ENCODE measurements around the gene ACY1. TPM values are rescaled to one million over a fixed set of nuclear protein-coding genes. Genes with fewer than 3 reads are reported as not detected.
A peak's percentile ranks its signal among the peaks of the same experiment; 100 is the strongest.

ACY1 gene
- total RNA-seq, 4 donors from 2014 or later, result 10.6 to 21.4 (median 19.5) TPM

- no peak for TF ChIP-seq EP300 (IDR thresholded peaks at IDR 0.05)
- no peak for TF ChIP-seq POLR2AphosphoS5 (IDR thresholded peaks at IDR 0.05)
- no peak for TF ChIP-seq POLR2A (IDR thresholded peaks at IDR 0.05)
- TF ChIP-seq, protein P1, sequence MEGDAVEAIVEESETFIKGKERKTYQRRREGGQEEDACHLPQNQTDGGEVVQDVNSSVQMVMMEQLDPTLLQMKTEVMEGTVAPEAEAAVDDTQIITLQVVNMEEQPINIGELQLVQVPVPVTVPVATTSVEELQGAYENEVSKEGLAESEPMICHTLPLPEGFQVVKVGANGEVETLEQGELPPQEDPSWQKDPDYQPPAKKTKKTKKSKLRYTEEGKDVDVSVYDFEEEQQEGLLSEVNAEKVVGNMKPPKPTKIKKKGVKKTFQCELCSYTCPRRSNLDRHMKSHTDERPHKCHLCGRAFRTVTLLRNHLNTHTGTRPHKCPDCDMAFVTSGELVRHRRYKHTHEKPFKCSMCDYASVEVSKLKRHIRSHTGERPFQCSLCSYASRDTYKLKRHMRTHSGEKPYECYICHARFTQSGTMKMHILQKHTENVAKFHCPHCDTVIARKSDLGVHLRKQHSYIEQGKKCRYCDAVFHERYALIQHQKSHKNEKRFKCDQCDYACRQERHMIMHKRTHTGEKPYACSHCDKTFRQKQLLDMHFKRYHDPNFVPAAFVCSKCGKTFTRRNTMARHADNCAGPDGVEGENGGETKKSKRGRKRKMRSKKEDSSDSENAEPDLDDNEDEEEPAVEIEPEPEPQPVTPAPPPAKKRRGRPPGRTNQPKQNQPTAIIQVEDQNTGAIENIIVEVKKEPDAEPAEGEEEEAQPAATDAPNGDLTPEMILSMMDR (IDR thresholded peaks at IDR 0.05), result no peak
- Histone ChIP-seq H3K9me3 (no peaks in the 10 kb centered on the region), H3K4me1 (peaks cover 0 to 60% (median 22%) of the 10 kb centered on the region in 3 donors), H3K4me3 (no peak overlapping the region), H3K36me3 (peaks cover 0 to 36% of the 10 kb centered on the region in 2 donors), H3K27ac (peak overlapping the region in 2 of 4 donors; percentile 9 to 98), H3K27me3 (no peaks in the 10 kb centered on the region)
- ATAC-seq, result no peak
- 80% methylated on average over 1 of the region's 6 CpGs for WGBS, 2 donors (ENCODE audit: low coverage in 1 of 2)
These were observed 20.3 kb upstream of the ACY1 start for GRCh38 chr3:51962854-51963530.

DNA sequence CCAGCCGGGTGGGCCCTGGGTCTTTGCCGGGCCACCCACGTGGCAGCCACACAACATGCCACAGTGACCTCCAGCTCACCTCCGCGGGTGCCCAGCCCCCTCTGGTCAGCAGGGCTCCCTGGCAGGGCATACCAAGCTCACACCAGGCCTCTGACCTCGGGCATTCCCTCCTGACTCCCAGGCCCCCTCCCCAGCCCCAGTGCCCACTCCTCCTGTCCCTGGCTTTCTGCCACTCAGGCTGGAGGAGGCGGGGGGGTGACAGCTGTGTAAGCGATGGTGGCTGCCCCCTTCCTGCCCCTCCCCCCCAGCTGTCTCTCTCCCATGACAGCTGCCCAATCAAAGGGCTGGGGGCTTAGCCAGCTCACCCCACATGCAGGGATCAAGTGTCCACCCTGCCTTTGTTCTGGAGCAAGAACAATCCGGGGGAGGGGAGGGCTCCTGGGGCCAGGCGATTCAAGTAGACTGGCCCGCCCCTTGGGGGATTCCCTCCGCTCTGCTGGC lies 19.3 kb upstream of the ACY1 start:
- Histone ChIP-seq H3K9me3 (no peaks in the 10 kb centered on the region), H3K27me3 (no peaks in the 10 kb centered on the region), H3K36me3 (peaks cover 0 to 26% of the 10 kb centered on the region in 2 donors), H3K4me3 (no peak overlapping the region), H3K4me1 (peaks cover 0 to 71% (median 30%) of the 10 kb centered on the region in 3 donors), H3K27ac (peak overlapping the region in 3 of 4 donors; percentile 17 to 98 (median 19))
- WGBS, 2 donors (ENCODE audit: low coverage in 1 of 2), result 50 to 64% methylated on average over 2 to 7 of the region's 12 CpGs
- no peak for ATAC-seq
- TF ChIP-seq, protein P1 (IDR thresholded peaks at IDR 0.05), result no peak
- TF ChIP-seq POLR2A (IDR thresholded peaks at IDR 0.05), result no peak
- no peak for TF ChIP-seq EP300 (IDR thresholded peaks at IDR 0.05)
- no peak for TF ChIP-seq POLR2AphosphoS5 (IDR thresholded peaks at IDR 0.05)

DNA sequence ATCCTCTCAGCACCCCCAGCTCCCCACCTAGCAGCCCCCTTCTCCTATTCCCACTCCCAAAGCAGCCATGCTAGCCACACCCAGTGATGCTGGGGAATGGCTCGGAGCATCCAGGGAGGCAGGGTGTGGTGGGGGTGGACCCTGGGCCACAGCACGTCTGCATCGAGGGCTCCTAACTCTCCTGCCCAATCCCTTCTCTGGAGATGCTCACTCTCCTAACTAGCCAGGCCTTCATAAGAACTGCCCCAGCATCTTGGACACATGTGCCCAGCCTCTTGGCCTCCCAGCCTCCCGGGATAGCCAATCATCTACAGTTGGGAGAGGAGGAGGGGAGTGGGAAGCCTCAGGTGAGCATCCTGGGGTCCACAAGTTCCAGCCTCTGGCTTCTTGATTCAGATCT lies 18.8 kb upstream of the ACY1 start:
- Histone ChIP-seq H3K36me3 (peaks cover 0 to 20% of the 10 kb centered on the region in 2 donors), H3K4me1 (peaks cover 0 to 76% (median 30%) of the 10 kb centered on the region in 3 donors), H3K27me3 (no peaks in the 10 kb centered on the region), H3K27ac (peak overlapping the region in 2 of 4 donors; percentile 19 to 98), H3K9me3 (no peaks in the 10 kb centered on the region), H3K4me3 (no peak overlapping the region)
- WGBS, 2 donors (ENCODE audit: low coverage in 1 of 2), result no CpG with 5 or more reads among the region's 4 CpGs
- TF ChIP-seq POLR2AphosphoS5 (IDR thresholded peaks at IDR 0.05), result no peak
- TF ChIP-seq POLR2A (IDR thresholded peaks at IDR 0.05), result no peak
- no peak for ATAC-seq

- Histone ChIP-seq H3K4me3 (peak overlapping the region in 1 of 2 donors; percentile 91), H3K27me3 (no peaks in the 10 kb centered on the region), H3K9me3 (no peaks in the 10 kb centered on the region), H3K27ac (peak overlapping the region in 3 of 4 donors; percentile 10 to 98 (median 96)), H3K4me1 (peaks cover 0 to 77% (median 30%) of the 10 kb centered on the region in 3 donors), H3K36me3 (peaks cover 0 to 11% of the 10 kb centered on the region in 2 donors)
- ATAC-seq, result no peak
- TF ChIP-seq, protein P1 (IDR thresholded peaks at IDR 0.05), result no peak
- TF ChIP-seq POLR2A (IDR thresholded peaks at IDR 0.05), result no peak
- TF ChIP-seq POLR2AphosphoS5 (IDR thresholded peaks at IDR 0.05), result no peak
- no peak for TF ChIP-seq EP300 (IDR thresholded peaks at IDR 0.05)
- WGBS, 2 donors (ENCODE audit: low coverage in 1 of 2), result 64% methylated on average over 2 of the region's 2 CpGs; no CpG with 5 or more reads in 1 of the 2 donors
These were observed 17.3 kb upstream of the ACY1 start for GRCh38 chr3:51966016-51966415.

DNA sequence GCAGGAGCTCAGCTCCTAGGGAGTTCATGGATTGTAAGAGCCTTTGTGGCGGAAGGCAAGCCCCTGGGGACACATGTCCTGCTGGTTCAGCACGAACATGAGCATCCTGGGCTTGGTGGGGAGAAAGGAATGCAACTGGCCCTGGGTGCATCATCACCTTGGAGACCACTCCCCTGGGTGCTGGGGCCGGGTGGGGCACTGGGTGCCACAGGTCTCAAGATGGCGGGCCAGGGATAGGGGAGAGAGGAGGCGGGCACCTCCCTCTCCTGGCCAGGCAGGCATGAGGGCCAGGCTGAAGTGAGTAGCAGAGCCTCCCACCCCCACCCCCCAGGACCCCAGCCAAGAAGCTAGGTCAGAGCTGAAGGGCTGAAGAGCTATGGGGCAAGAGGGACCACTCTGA lies 16.8 kb upstream of the ACY1 start:
- Histone ChIP-seq H3K9me3 (no peaks in the 10 kb centered on the region), H3K4me1 (peaks cover 0 to 76% (median 30%) of the 10 kb centered on the region in 3 donors)
- WGBS, 2 donors (ENCODE audit: low coverage in 1 of 2), result 70% methylated on average over 2 of the region's 5 CpGs; no CpG with 5 or more reads in 1 of the 2 donors

More for the DNA sequence above, 16.8 kb upstream of the ACY1 start:
- Histone ChIP-seq H3K36me3 (peaks cover 0 to 11% of the 10 kb centered on the region in 2 donors), H3K4me3 (peak overlapping the region; percentile 62 to 91), H3K27ac (peak overlapping the region; percentile 52 to 98 (median 94)), H3K27me3 (no peaks in the 10 kb centered on the region)
- TF ChIP-seq POLR2A (IDR thresholded peaks at IDR 0.05) (no peak), POLR2AphosphoS5 (IDR thresholded peaks at IDR 0.05) (no peak), EP300 (IDR thresholded peaks at IDR 0.05) (no peak)
- TF ChIP-seq, protein P1 (IDR thresholded peaks at IDR 0.05), result no peak
- no peak for ATAC-seq
